T-helper 9 cell (primary cell): ENCODE measurements around the gene NUCB1.
"Not testable (repeated sequence)": the region's sequence is repeated elsewhere in the genome, so short reads cannot be mapped to it uniquely, and the experiment has no call there.

ENCODE experiments used
- DNase-seq: peaks from one replicate; pipeline ENCODE4 v3.0.0-alpha.2; 2020

Gene NUCB1

DNA sequence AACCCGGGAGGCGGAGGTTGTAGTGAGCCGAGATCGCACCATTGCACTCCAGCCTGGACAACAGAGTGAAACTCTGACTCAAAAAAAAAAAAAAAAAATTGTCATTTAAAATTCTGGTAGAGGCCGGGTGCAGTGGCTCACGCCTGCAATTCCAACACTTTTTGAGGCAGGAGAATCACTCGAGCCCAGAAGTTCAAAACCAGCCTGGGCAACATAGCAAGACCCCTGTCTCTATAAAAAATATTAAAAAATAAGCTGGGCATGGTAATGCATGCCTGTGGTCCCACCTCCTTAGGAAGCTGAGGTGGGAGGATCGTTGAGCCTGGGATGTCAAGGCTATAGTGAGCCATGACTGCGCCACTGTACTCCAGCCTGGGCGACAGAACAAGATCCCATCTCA is 6.2 kb downstream of the NUCB1 start:
- DNase-seq, result no peak

GRCh38 chr19:48907671-48908070 is 7.6 kb downstream of the NUCB1 start:
- DNase-seq, result no peak

GRCh38 chr19:48909424-48910077 is 9.4 kb downstream of the NUCB1 start:
- not testable (repeated sequence) for DNase-seq

DNA sequence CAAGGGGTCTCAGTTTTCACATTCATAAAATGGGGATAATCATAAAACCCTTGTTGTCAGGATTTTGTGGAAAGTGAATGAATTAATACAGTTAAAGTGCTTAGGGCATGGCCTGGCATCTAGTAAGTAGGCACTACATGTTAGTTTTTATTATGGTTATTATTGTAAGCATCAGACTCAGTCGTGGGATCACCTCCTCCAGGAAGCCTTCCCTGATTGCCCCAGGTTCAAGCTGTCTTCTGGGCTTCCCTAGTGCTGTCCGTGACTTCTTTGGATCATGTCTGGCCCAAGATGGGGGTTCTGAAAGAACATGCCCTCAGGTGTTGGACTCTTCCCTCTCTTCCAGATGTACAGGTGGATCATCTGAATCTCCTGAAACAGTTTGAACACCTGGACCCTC is 10.7 kb downstream of the NUCB1 start:
- no peak for DNase-seq

GRCh38 chr19:48913114-48913889 is 13.2 kb downstream of the NUCB1 start:
- DNase-seq, result no peak

DNA sequence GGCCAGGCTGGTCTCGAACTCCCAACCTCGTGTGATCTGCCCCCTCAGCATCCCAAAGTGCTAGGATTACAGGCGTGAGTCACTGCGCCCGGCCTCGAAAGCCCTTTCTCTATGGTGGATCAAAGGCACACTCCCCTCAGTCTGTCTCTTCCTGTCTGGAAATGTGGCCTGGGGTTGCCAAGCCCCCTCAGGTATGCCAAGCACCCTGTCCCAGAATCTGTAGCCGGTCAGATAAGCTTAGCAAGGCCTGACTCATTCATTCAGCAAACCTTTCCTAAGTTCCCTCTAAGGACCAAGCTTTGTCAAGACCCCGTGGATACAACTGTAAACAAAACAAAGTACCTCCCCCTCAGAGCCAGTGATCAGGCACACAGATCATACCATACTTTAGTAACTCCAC is 14.1 kb downstream of the NUCB1 start:
- no peak for DNase-seq

DNA sequence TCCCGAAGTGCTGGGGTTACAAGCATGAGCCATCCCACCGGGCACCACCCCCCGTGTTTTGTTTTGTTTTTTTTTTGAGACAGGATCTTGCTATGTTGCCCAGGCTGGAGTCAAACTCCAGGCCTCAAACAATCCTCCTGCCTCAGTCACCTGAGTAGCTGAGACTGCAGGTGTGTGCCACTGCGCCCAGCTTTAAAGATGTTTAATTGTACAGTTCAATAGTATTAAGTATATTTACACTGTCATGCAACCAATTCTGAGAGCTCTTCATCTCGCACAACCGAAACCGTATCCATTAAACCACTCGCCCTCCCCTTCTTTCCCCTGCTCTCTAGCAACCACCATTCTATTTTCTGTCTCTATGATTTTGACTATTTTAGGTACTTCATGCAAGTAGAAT is 15.6 kb downstream of the NUCB1 start:
- DNase-seq, result no peak

DNA sequence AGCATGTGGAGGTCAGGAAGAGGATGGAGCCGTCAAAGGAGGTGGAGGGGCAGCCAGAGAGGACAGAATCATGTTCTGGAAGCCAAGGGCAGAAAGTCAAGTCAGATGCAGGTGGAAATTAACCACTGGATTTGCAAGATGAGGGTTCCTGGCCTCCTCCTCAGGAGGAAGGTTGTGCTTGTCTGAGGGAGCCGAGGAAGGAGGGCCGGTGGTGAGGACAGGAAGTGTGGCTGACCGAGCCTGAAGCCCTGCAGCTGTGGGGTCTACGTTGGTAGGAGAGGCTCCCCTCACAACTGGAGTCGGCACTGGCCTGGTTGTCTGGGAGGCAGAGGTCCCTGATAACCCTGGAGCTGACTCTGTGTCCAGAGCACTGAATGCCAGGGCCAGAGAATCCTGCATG is 18.0 kb downstream of the NUCB1 start:
- DNase-seq, result no peak

GRCh38 chr19:48918801-48919247 is 18.7 kb downstream of the NUCB1 start:
- DNase-seq, result no peak

GRCh38 chr19:48919271-48919670 is 19.2 kb downstream of the NUCB1 start:
- DNase-seq, result not testable (repeated sequence)

GRCh38 chr19:48920949-48921348 is 20.8 kb downstream of the NUCB1 start:
- no peak for DNase-seq

- no peak for DNase-seq
These were observed 21.8 kb downstream of the NUCB1 start for GRCh38 chr19:48921721-48922500.

DNA sequence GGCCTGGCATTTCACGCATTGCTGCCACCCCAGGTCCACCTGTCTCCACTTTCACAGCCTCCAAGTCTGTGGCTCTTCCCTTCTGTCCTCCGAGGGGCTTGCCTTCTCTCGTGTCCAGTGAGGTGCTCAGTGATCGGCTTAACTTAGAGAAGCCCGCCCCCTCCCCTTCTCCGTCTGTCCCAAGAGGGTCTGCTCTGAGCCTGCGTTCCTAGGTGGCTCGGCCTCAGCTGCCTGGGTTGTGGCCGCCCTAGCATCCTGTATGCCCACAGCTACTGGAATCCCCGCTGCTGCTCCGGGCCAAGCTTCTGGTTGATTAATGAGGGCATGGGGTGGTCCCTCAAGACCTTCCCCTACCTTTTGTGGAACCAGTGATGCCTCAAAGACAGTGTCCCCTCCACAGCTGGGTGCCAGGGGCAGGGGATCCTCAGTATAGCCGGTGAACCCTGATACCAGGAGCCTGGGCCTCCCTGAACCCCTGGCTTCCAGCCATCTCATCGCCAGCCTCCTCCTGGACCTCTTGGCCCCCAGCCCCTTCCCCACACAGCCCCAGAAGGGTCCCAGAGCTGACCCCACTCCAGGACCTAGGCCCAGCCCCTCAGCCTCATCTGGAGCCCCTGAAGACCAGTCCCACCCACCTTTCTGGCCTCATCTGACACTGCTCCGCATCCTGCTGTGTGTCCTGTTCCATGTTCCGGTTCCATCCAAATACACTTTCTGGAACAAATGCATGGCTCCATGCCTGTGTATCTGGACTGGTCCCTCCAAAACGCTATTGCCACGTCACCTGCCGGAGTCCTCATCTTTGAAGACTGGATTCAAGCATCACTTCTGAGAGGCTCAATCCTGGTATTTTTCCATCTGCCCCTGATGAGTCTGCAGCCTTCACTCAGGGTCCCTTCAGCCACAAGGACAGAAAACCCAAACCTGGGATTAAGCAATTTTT is 22.7 kb downstream of the NUCB1 start:
- no peak for DNase-seq

DNA sequence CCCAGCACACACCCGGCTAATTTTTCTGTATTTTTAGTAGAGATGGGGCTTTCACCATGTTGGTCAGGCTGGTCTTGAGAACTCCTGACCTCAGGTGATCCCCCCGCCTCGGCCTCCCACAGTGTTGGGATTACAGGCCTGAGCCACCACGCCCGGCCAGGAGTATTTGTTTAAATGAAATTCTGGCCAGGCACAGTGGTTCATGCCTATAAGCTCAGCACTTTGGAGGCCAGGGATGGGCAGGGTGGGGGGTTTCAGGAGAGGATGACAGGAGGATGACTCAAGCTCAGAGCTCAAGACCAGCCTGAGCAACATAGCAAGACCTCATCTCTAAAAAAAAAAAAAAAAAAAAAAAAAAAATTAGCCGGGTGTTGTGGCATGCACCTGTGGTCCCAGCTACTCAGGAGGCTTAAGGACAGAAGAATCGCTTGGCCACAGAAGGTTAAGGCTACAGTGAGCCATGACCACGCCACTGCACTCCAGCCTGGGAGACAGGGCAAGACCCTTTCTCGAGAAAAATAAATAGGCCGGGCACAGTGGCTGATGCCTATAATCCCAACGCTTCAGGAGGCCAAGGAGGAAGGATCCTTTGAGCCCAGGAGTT is 25.2 kb downstream of the NUCB1 start:
- no peak for DNase-seq

DNA sequence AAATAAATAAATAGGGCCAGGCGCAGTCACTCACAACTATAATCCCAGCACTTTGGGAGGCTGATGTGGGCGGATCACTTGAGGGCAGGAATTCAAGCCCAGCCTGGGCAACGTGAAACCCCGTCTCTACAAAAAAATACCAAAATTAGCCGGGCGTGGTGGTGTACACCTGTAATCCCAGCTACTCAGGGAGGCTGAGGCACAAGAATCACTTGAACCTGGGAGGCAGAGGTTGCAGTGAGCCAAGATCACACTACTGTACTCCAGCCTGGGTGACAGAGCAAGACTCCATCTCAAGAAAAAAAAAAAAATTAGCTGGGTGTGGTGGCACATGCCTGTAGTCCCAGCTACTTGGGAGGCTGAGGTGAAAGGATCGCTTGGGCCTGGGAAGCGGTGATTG is 25.8 kb downstream of the NUCB1 start:
- DNase-seq, result not testable (repeated sequence)

- DNase-seq, result no peak
These were observed 26.8 kb downstream of the NUCB1 start for GRCh38 chr19:48926909-48927308.

DNA sequence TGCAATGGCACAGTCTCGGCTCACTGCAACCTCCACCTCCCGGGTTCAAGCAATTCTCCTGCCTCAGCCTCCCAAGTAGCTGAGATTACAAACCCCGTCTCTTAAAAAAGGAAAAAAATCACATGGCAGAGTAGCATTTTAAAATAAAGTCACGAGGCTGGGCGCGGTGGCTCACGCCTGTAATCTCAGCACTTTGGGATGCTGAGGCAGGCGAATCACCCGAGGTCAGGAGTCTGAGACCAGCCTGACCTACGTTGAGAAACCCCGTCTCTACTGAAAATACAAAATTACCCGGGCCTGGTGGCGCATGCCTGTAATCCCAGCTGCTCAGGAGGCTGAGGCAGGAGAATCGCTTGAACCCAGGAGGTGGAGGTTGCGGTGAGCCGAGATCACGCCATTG is 27.6 kb downstream of the NUCB1 start:
- DNase-seq, result not testable (repeated sequence)

GRCh38 chr19:48928164-48929025 is 28.3 kb downstream of the NUCB1 start:
- no peak for DNase-seq

DNA sequence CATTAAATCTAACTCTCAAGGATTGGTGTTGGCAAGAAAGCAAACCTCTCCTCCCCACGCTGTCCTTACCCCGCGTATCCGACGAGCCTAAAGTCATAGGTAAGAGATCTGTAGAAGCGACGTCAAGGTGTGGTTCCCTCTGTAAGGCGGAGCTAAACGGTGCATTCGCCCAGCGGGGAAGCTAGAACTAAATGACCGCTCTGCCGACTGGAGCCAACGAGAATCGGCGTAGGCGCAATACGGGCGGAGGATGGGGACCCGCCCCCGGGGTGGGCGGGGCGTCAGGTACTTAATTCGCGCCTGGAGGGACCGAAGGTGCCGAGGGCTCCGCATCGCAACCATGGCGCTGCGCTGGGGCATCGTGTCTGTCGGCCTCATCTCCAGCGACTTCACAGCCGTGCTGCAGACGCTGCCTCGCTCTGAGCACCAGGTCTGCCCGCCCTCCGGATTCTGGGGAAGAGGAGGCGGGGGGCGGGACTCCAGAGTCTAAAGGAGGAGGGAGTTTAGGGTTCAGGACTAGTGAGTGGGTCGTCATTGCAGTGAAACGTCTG is 33.3 kb downstream of the NUCB1 start, which contains the start of gene DHDH:
DHDH (plus strand) TSS at position 318 of the 551 bp plus-strand sequence; CDS start at position 341, 23 bp downstream.
- peak; percentile 82 for DNase-seq

DNA sequence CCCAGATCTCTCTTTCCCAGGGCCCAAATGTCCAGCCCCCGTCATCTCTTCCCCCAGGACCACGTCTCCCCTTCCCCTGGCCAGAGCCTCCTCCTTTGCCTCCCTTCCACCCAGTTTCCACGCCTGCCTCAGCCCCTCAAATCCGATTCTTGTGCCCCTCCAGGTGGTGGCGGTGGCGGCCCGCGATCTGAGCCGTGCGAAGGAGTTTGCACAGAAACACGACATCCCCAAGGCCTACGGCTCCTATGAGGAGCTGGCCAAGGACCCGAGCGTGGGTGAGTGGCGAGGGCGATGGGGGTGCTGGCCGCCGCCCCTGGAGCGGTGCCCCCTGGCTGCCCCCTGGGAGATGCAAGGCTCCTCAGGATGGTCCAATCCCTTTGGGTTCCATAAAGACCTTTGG is 34.7 kb downstream of the NUCB1 start:
- DNase-seq, result no peak

GRCh38 chr19:48935864-48936263 is 35.8 kb downstream of the NUCB1 start:
- no peak for DNase-seq
